Body of pancreas (tissue), 4 donors: ENCODE results near the gene APBA1. TPM values are rescaled to one million over a fixed set of nuclear protein-coding genes. Genes with fewer than 3 reads are reported as not detected.

ENCODE experiments used
- ATAC-seq: fragments of 150-250 bp; one replicate; pipeline ENCODE4 v1.9.1; 2016
- DNase-seq, 4 donors: peaks; one replicate each; pipeline ENCODE4 v3.0.0-alpha.2; 2019
- H3K27ac ChIP-seq, 4 donors: fragments of 200-600 bp; sonication (generic); 1 replicate in 3 of 4; 2 replicates in 1 of 4; pipeline versions ENCODE4 v1.5.1 to v1.6.1; 2016 to 2019; ENCODE audit warnings: mild to moderate bottlenecking in 1 of 4, mixed read lengths in 1 of 4, moderate library complexity in 1 of 4
- H3K27me3 ChIP-seq, 2 donors: fragments of 200-600 bp; sonication (generic); one replicate each; pipeline ENCODE4 v1.6.0; 2016; ENCODE audit warnings: mild to moderate bottlenecking in 1 of 2
- H3K36me3 ChIP-seq, 2 donors: fragments of 200-600 bp; sonication (generic); replicated peaks in 1 of 2; 2 replicates each; pipeline ENCODE4 v1.5.1; 2016; ENCODE audit warnings: low read depth in 2 of 2; ENCODE audit not compliant: insufficient read depth in 1 of 2
- H3K4me1 ChIP-seq: fragments of 200-600 bp; sonication (generic); one replicate; pipeline ENCODE4 v1.6.0; 2016
- H3K4me3 ChIP-seq, 2 donors: fragments of 200-600 bp; sonication (generic); 1 replicate in 1 of 2; 2 replicates in 1 of 2; pipeline ENCODE4 v1.5.1; 2016 to 2019
- H3K9me3 ChIP-seq, 3 donors: fragments of 200-600 bp; sonication (generic); 1 replicate in 2 of 3; 2 replicates in 1 of 3; pipeline ENCODE4 v1.5.1; 2016
- CTCF ChIP-seq, 7 experiments: fragments of 450-650 bp in 4 of 7; fragments of 200-600 bp in 3 of 7; sonication (generic) in 3 of 7; IDR thresholded peaks; one replicate each; pipeline ENCODE4 v1.5.1; 2016 to 2019; ENCODE audit warnings: antibody characterized with exemption in 7 of 7
- POLR2A ChIP-seq, 3 donors: fragments of 450-650 bp; IDR thresholded peaks; one replicate each; pipeline ENCODE4 v1.6.1; 2016; ENCODE audit warnings: antibody characterized with exemption in 3 of 3, mild to moderate bottlenecking in 2 of 3
- WGBS, 2 donors: methylation state at CpG; one replicate each; pipeline ENCODE4 v1.1.5; 2017; 5-methylcytosine and 5-hydroxymethylcytosine counted together
- intact Hi-C: fragments of 100-400 bp; cut with DNase I; formaldehyde crosslinking; loops from one replicate; pipeline ENCODE4 v1.15.1; 2023
- total RNA-seq, 2 donors: library from RNA; depleted of rRNA; stranded (reverse); fragments of >200 nt; gene quantifications; one replicate each; pipeline ENCODE4 v1.1.0, GENCODE V29; 2016

Gene APBA1
- total RNA-seq, 2 donors from 2014 or later: 3.3 to 3.6 TPM

DNA sequence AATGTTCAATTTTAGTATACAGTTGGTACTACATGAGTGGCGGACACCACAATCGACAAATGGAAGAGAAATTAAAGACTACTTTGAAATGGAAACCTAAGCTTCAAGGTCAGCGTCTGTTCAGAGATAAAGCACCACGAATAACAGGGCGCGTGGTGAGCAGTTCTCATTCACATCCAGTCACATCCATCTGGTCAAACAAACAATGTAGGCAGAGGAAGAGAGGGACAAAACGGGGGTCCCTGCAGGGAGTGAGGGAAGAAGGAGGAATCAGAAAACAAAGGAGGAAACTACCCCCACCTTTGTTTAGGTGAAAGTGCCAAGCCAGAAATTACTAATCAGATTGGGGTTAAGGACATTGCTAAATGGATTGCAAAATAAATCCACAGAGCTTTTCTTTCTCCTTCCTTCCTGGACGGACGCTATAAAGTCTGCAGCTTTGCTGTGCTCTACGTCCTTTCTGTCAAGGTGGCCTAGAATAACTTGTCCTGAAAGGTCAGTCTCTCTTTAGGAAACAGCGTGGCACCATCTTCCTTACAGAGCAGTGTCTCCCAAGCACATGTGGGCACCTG is 208.6 kb downstream of the APBA1 start:
- intact Hi-C loops: no loop called here
- ATAC-seq (no peak), DNase-seq (no peak)
- 49 to 65% methylated on average over 11 of the region's 11 CpGs for WGBS, 2 donors
- no peaks in the 10 kb centered on the region for H3K4me1 ChIP-seq
- no peak overlapping the region for H3K4me3 ChIP-seq
- H3K27me3 ChIP-seq: no peaks in the 10 kb centered on the region
- H3K27ac ChIP-seq: no peak overlapping the region
- H3K36me3 ChIP-seq: no peaks in the 10 kb centered on the region
- no peaks in the 10 kb centered on the region for H3K9me3 ChIP-seq
- TF ChIP-seq CTCF (IDR thresholded peaks at IDR 0.05) (no peak), POLR2A (IDR thresholded peaks at IDR 0.05) (no peak)

- H3K27ac ChIP-seq: no peak overlapping the region
- no peaks in the 10 kb centered on the region for H3K27me3 ChIP-seq
- no peak for ATAC-seq
- no peaks in the 10 kb centered on the region for H3K36me3 ChIP-seq
- WGBS, 2 donors: 84 to 89% methylated on average over 4 of the region's 4 CpGs
- intact Hi-C loops: no loop called here
- H3K4me3 ChIP-seq: no peak overlapping the region
- no peaks in the 10 kb centered on the region for H3K9me3 ChIP-seq
- no peak for DNase-seq
- no peaks in the 10 kb centered on the region for H3K4me1 ChIP-seq
- TF ChIP-seq POLR2A (IDR thresholded peaks at IDR 0.05) (no peak), CTCF (IDR thresholded peaks at IDR 0.05) (no peak)
Measured at GRCh38 chr9:69462394-69462793, 209.8 kb downstream of the APBA1 start.

GRCh38 chr9:69461103-69461887 is 210.9 kb downstream of the APBA1 start:
- no peak overlapping the region for H3K4me3 ChIP-seq
- no peak overlapping the region for H3K27ac ChIP-seq
- H3K4me1 ChIP-seq: no peaks in the 10 kb centered on the region
- TF ChIP-seq POLR2A (IDR thresholded peaks at IDR 0.05) (no peak), CTCF (IDR thresholded peaks at IDR 0.05) (no peak)
- DNase-seq: no peak
- ATAC-seq: no peak
- H3K27me3 ChIP-seq: no peaks in the 10 kb centered on the region
- H3K36me3 ChIP-seq: no peaks in the 10 kb centered on the region
- H3K9me3 ChIP-seq: no peaks in the 10 kb centered on the region
- WGBS, 2 donors: 75 to 81% methylated on average over 6 of the region's 6 CpGs
- intact Hi-C loops: no loop called here

DNA sequence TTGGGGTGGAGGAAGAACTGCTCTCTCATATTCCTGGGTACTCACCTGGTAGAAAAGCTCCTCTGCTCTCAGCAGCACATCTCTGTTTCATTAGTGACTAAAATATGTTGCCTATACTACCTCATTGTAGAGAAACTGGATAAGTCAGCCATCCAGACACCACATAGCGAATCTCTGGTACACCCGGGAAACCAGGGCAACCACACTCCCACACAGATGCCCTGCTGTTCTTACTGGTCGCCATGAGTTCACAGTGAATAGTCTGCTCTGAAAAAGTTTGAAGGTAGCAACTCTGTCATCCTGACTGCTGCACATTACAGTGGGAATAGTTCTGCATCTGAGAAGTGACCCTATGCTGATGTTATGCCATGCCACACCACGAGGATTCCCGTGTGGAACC is 212.2 kb downstream of the APBA1 start:
- intact Hi-C loops: no loop called here
- no peak for DNase-seq
- Histone ChIP-seq H3K9me3 (no peaks in the 10 kb centered on the region), H3K27me3 (no peaks in the 10 kb centered on the region), H3K4me1 (no peaks in the 10 kb centered on the region), H3K4me3 (no peak overlapping the region), H3K36me3 (no peaks in the 10 kb centered on the region), H3K27ac (no peak overlapping the region)
- TF ChIP-seq POLR2A (IDR thresholded peaks at IDR 0.05): no peak
- no peak for TF ChIP-seq CTCF (IDR thresholded peaks at IDR 0.05)
- ATAC-seq: no peak
- WGBS, 2 donors: 85 to 87% methylated on average over 5 of the region's 5 CpGs

GRCh38 chr9:69458176-69458575 is 214.0 kb downstream of the APBA1 start:
- no peak for DNase-seq
- no peaks in the 10 kb centered on the region for H3K27me3 ChIP-seq
- no peaks in the 10 kb centered on the region for H3K4me1 ChIP-seq
- WGBS, 2 donors: 91 to 93% methylated on average over 3 of the region's 3 CpGs
- H3K27ac ChIP-seq: no peak overlapping the region
- intact Hi-C loops: no loop called here
- no peaks in the 10 kb centered on the region for H3K9me3 ChIP-seq
- no peaks in the 10 kb centered on the region for H3K36me3 ChIP-seq
- TF ChIP-seq CTCF (IDR thresholded peaks at IDR 0.05) (no peak), POLR2A (IDR thresholded peaks at IDR 0.05) (no peak)
- ATAC-seq: no peak
- H3K4me3 ChIP-seq: no peak overlapping the region
